ENCODE data around the gene ITGA5. TPM values are rescaled to one million over a fixed set of nuclear protein-coding genes. Genes with fewer than 3 reads are reported as not detected.

ITGA5 gene
- total RNA-seq, 1 donor from 2014 or later = 116 TPM

DNA sequence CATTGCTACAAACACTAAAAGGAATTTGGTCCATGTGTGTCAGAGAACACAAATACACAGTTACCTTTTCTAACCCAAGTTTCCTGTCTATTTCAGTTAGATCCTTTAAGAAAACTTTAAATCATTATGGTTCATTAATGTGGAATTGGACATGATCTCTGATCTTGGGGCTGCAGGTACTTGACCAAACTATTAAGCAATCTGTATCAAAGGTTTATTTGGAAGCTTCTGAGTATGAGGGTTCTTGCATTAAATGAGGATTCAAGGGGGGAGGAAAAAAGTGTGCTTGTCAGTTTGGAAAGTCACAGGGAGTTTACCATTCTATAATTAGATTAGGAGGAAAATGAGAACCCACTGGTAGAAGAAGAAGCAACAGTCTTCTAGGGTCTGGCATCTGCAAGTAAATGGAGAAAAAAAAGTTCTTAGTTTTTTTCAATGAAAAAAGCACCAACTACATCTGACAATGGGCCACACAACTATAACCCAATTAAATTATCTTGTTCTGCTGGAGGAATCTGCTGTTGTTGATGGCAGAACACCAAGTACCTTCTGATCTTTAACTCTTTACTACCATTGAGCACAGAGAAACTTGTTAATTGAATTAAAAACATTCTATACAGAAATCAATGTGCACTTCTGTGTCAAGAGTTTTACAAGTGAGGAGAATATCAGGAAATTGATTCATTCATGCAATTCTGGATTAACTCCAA is 36.8 kb upstream of the ITGA5 start:
- no peak overlapping the region for H3K4me3 ChIP-seq (ENCODE audit: low read depth, low read length)
- DNase-seq (ENCODE audit: low read depth) = no peak
- TF ChIP-seq, protein P1, sequence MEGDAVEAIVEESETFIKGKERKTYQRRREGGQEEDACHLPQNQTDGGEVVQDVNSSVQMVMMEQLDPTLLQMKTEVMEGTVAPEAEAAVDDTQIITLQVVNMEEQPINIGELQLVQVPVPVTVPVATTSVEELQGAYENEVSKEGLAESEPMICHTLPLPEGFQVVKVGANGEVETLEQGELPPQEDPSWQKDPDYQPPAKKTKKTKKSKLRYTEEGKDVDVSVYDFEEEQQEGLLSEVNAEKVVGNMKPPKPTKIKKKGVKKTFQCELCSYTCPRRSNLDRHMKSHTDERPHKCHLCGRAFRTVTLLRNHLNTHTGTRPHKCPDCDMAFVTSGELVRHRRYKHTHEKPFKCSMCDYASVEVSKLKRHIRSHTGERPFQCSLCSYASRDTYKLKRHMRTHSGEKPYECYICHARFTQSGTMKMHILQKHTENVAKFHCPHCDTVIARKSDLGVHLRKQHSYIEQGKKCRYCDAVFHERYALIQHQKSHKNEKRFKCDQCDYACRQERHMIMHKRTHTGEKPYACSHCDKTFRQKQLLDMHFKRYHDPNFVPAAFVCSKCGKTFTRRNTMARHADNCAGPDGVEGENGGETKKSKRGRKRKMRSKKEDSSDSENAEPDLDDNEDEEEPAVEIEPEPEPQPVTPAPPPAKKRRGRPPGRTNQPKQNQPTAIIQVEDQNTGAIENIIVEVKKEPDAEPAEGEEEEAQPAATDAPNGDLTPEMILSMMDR (conservative IDR thresholded peaks at IDR 0.05; ENCODE audit: low read depth, low read length) = no peak

DNA sequence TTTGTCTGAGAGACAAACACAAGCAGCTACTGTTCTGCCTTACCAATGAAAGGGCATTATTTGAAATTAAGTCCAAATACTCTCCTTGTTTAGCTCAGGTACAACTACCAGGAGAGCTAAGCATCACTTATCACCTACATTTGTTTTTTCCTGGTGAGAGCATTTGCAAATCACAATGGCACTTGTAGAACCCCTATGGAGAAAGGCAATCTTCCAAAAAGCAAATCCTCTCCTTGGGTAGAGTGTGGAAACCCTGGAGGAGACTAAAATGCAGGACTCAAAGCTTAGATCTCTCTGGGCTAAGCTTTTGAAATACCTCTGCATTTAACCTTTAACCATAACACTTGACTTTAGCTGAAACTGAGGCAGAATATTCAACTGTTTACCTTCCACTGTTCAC is 33.6 kb upstream of the ITGA5 start:
- TF ChIP-seq, protein P1 (conservative IDR thresholded peaks at IDR 0.05; ENCODE audit: low read depth, low read length) = no peak
- DNase-seq (ENCODE audit: low read depth) = no peak
- no peak overlapping the region for H3K4me3 ChIP-seq (ENCODE audit: low read depth, low read length)

DNA sequence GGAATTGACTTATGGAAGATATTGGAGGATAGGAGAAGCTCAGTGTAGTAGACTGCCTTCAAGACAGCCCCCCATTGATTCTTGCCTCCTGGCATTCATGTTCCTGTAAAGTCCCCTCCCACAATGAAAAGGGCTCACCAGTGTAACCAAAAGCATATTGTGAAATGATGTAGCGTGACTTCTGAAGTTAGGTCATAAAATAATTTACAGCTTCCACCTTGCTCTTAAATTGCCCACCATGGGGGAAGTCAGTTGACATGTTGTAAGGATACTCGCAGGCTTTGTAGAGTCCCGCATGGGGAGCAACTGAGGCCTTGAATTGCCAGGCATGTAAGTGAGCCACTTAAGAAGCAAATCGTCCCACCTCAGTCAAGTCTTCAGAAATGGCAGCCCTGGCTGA is 29.3 kb upstream of the ITGA5 start:
- no peak overlapping the region for H3K4me3 ChIP-seq (ENCODE audit: low read depth, low read length)
- TF ChIP-seq, protein P1 (conservative IDR thresholded peaks at IDR 0.05; ENCODE audit: low read depth, low read length) = no peak
- no peak for DNase-seq (ENCODE audit: low read depth)

DNA sequence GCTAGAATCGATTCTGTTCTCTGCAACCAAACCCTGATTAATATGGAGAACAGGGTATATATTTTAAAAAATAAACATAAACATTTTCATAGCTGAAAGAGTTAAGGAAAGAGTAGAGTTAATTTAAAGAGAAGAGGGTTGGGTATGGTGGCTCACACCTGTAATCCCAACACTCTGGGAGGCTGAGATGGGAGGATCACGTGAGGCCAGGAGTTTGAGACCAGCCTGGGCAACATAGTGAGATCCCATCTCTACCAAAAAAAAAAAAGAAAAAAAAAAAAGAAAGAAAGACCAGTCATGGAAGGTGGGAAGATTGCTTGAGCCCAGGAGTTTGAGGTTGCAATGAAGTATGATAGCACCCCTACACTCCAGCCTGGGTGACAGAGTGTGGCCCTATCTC is 28.9 kb upstream of the ITGA5 start:
- no peak overlapping the region for H3K4me3 ChIP-seq (ENCODE audit: low read depth, low read length)
- no peak for DNase-seq (ENCODE audit: low read depth)
- TF ChIP-seq, protein P1 (conservative IDR thresholded peaks at IDR 0.05; ENCODE audit: low read depth, low read length) = no peak

DNA sequence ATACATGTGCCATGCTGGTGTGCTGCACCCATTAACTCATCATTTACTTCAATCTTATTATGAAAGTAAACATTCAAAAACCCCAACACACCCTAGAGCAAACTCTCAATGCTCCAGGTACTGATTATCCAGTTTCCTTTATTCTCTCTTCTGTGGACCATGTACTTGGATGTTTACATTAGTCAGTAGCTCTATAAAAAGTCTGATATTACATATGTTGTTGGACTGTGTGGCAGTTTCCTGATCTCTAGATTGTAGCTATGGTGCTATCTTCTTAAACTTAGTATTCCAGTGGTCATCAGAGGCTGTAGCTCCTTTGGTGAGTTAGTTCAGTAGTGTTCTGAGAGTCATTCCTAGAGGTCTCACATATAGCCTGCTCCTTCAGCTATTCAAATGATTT is 25.1 kb upstream of the ITGA5 start:
- TF ChIP-seq, protein P1 (conservative IDR thresholded peaks at IDR 0.05; ENCODE audit: low read depth, low read length) = no peak
- DNase-seq (ENCODE audit: low read depth) = no peak

DNA sequence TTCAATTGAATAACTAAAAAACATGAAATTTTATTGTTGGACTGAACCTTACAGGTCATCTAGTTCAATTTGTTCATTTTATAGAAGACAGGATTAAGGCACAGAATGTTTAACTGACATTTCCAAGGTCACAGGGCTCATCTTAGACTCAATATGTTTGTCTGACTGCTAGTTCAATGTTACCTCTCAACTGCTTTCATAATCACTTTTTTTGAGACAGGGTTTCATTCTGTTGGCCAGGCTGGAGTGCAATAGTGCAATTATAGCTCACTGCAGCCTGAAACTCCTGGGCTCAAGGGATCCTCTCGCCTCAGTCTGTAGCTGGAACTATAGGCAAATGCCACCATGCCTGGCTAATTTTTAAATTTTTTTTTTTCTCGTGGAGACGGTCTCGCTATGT is 24.4 kb upstream of the ITGA5 start:
- H3K4me3 ChIP-seq (ENCODE audit: low read depth, low read length) = no peak overlapping the region
- DNase-seq (ENCODE audit: low read depth) = no peak
- TF ChIP-seq, protein P1 (conservative IDR thresholded peaks at IDR 0.05; ENCODE audit: low read depth, low read length) = no peak

More for the DNA sequence above, 25.1 kb upstream of the ITGA5 start:
- no peak overlapping the region for H3K4me3 ChIP-seq (ENCODE audit: low read depth, low read length)

DNA sequence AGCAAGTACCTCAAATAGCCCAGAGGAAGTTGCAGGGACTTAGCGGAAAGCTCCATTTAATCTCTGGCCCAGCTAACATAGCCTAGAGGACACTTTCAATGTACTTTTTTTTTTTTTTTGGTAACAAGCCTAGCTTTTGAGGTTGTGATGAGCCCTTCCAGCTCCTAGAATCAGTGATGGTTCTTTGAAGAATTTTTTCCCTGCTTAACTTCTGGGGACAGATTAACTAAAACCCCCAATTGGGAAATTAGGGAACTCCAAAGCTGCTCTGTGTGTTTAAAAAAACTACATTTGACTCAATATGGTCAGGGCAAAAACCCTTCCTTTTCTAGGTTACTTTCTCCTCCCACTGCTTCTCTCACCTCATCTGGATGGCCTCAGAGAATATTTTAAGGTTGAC is 23.9 kb upstream of the ITGA5 start:
- TF ChIP-seq, protein P1 (conservative IDR thresholded peaks at IDR 0.05; ENCODE audit: low read depth, low read length) = no peak
- no peak for DNase-seq (ENCODE audit: low read depth)
- no peak overlapping the region for H3K4me3 ChIP-seq (ENCODE audit: low read depth, low read length)
